Measurements from ENCODE around the gene ZBTB45.
A peak's percentile ranks its signal among the peaks of the same experiment; 100 is the strongest.
"Not testable (repeated sequence)": the region's sequence is repeated elsewhere in the genome, so short reads cannot be mapped to it uniquely, and the experiment has no call there.

ZBTB45 gene

DNA sequence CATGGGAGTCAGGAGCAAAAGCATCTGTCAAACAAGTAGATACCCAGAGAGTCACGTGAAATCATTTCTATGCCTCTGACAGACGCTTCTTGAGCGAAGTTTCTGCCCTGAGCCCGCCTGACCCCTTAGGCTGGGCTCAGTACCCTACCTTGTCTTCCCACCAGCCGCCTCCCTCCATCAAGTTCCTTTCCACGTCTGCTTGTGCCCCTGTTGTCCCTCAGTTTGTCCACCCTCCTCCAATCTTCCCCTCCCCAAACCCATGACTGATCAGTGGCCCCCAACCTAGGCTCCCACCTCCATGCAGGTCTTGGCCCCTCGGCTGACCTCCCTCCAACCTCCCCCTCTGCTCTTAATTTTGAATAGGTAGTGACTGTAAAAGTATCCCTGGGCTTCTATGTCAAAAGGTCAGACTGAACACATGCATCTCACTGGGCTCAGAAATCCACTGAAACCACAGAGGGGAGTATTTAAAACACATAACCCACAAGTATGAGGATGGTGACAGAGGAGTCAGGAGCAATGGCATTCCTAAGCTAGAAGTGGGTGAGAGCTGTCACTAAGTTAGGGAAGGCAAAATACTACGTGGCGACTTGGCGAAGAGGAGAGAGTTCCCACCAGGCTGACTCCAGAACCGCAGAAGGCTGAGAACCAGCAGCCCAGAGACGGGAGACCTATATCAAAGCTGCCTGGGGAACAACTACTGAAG is 45.2 kb downstream of the ZBTB45 start:
- peak; percentile 27 for DNase-seq

DNA sequence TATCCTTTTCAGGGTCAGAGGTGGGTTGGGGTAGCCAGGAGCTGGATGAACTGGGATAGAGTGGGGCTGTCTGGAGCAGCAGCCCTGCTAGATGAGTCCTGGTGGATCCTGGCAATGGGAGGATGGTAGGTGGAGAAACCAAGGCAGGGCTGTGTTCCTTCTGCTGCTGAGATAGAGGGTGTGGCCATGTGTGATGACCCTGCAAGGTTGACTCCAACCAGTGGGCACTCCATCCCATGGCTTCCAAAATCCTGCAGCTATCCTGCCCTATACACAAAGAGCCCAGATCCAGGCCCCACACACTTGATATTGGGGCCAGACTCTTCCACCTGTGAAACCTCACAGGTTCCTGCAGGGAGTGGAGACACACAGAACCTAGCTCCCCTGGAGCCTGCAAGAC is 45.8 kb downstream of the ZBTB45 start:
- no peak for DNase-seq

DNA sequence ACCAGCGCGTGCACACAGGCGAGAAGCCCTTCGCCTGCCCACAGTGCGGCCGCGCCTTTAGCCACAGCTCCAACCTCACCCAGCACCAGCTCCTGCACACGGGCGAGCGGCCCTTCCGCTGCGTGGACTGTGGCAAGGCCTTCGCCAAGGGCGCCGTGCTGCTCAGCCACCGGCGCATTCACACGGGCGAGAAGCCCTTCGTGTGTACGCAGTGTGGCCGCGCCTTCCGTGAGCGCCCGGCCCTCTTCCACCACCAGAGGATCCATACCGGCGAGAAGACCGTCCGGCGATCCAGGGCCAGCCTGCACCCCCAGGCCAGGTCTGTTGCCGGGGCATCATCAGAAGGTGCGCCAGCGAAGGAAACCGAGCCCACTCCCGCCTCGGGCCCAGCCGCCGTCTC is 47.9 kb downstream of the ZBTB45 start:
- no peak for DNase-seq

DNA sequence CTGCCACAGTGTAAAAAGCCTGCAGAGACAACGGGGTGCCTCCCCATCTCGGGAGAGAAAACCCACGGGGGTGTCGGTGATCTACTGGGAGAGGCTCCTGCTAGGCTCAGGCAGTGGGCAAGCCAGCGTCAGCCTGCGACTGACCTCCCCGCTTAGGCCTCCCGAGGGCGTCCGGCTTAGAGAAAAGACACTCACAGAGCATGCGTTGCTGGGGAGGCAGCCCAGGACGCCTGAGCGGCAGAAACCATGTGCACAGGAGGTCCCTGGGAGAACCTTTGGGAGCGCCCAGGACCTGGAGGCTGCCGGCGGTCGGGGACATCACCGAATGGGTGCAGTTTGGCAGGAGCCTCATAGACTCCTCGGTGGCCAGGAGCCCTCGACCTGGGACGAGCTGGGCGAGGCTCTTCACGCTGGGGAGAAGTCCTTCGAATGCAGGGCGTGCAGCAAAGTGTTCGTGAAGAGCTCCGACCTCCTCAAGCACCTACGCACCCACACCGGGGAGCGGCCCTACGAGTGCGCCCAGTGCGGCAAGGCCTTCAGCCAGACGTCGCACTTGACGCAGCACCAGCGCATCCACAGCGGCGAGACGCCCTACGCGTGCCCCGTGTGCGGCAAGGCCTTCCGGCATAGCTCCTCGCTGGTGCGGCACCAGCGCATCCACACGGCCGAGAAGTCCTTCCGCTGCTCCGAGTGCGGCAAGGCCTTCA is 48.6 kb downstream of the ZBTB45 start:
- not testable (repeated sequence) for DNase-seq

DNA sequence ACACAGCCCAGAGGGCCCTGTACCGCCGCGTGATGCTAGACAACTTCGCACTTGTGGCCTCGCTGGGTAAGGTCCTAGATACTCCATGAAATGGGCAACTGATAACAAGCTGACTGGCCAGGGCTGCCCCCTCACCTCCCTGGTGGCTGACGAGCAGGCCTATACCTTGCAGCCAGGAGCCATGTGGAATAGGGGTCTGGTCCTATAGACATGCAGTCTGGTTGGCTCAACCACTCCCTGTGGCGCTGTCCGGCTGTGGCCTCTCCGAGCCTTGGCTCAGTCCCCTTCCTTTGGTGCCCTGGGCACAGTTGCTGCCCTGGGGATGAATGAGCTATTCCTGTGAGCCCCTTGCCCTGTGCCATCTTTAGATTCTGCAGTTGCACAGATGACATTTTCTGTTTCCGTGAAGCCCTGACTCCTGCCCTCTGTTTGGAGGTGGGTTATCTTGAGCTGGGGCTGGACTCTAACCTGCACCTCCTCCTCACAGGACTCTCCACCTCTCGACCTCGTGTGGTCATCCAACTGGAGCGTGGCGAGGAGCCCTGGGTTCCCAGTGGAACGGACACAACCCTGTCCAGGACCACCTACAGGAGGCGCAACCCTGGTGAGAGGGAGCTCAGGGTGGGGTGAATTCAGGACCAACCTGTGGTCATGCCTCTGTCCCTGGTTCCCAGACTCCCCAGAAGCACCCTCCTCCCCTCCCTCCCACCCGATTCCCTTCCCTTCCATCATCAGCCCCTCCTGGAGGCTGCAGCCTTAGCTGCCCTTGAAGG is 50.2 kb downstream of the ZBTB45 start:
- no peak for DNase-seq

DNA sequence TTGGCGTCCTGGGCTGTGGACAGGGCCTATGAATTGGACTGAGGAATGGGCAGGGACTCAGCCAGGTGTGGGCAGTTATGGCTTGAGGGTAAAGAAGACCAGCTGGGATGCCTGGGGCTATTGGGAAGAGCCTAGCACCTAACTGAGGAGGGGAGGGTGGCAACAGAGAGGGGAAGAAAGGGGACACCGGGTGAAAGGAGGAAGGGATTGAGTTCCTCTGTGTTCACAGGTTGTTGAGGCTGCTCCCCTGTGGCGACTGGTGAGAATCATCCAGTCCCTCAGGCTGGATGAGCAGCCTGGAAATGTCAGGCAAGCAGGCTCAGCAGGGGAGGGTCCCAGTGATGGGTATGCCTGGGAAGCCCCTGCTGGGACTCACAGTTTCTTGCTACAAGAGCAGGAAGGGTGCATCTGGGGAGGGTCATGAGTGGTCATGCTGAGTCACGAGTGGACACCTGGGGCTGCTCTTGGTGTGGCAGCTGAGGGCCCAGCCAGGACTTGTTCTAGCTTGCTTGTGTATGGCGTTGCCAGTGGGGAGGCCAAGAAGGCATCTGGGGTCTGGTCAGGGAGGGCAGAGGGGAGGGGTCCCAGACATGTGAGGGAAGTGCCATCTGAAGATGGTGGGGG is 51.3 kb downstream of the ZBTB45 start:
- no peak for DNase-seq

DNA sequence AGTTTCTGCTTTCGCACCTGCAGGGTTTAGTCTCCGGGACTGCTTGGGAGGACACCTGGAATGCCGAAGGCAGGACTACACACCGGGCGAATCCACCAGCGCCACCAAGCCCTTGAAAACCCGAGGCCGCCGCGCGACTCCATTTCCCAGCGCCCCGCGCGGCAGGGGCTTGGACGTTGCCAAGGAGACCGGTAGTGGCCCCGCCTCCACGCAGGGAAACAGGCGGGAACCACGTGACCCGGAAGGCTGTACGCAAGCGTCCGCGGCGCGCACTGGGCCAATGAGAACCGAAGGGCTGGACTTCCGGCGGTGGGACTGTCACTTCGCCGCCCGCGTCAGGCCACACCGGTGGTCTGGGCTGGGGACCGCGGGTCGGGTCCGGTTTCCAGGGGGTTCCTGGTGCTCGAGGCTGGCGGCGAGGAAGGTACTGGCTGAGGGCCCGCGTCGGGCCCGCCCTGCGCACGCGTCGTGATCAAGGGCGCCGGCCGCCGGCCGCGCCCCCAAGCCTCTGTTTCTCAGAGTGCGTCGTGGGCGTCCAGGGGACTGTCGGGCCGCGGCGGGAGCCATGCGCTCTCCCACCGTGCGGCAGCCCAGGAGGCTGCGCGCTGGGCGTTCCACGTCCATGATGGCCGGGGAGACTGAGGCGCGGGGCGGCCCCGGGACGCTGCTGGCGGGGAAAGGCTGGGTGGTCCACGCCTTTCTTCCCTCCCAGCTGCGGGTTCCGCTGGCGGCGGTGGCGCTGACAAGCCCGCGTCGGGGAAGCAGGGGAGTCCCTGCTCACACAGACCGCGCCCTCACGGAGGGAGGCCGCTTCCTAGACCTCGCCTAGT is 52.6 kb downstream of the ZBTB45 start, which contains the start of gene ZNF324:
TSS of gene ZNF324 (plus strand) at position 321 of the 830 bp plus-strand sequence. CDS start 2,106 bp downstream, outside the sequence.
- peak; percentile 99 for DNase-seq

DNA sequence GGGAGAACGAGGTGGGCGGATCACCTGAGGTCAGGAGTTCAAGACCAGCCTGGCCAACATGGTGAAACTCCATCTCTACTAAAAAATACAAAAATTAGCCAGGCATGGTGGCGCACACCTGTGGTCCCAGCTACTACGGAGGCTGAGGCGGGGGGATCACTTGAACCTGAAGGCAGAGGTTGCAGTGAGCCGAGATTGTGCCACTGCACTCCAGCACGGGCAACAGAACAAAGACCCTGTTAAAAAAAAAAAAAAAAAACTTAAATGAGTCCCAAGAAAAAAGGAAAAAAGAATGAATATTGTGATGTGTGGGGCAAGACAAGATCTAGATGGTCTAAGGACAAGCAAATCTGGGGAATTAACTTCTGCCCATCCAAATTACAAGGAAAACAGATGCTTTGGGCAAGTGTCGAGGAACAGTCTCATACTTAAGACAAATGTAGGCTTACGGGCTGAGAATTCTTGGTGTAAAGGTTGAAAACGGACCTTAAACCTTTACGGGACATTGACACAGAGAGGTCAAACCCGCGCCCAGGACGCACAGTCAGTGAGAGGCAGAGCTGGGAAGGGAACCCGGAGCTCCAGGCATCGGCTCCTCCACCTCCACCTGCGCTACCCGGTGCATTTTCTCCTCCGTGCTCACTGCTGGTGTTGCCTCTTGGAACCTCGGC is 53.4 kb downstream of the ZBTB45 start:
- no peak for DNase-seq
